H1 (cell line): ENCODE results near the gene CHRNA1. TPM values are rescaled to one million over a fixed set of nuclear protein-coding genes. Genes with fewer than 3 reads are reported as not detected.

Source experiments
- CTCF ChIA-PET: fragments of 300-600 bp; sonication (Branson Sonifier 250); formaldehyde crosslinking; loops from one replicate; lab custom pipeline; 2021; ENCODE audit not compliant: partially characterized antibody; lab: Charles Lee
- POLR2A ChIA-PET: fragments of 300-600 bp; sonication (Branson Sonifier 250); formaldehyde crosslinking; loops from one replicate; lab custom pipeline; 2021; ENCODE audit warnings: inconsistent platforms; ENCODE audit not compliant: partially characterized antibody; lab: Charles Lee
- DNase-seq, 2 experiments: peaks; one replicate each; pipeline versions ENCODE4 v3.0.0 to v3.0.0-alpha.2; 2010 to 2022; ENCODE audit warnings: low spot score in 2 of 2, low read depth in 1 of 2, mixed read lengths in 1 of 2
- FAIRE-seq: peaks from 2 replicates; lab custom pipeline; 2011; peaks lifted over from hg19 to GRCh38; lab: Jason Lieb, UNC
- H2AFZ ChIP-seq: 2 replicates; pipeline ENCODE4 v1.8.1; 2012; ENCODE audit warnings: low read length, inconsistent platforms
- H2AK5ac ChIP-seq: 2 replicates; pipeline ENCODE4 v1.6.1; 2013; ENCODE audit warnings: low read depth, low read length
- H2BK120ac ChIP-seq: replicated peaks from 2 replicates; pipeline ENCODE3; 2013; ENCODE audit warnings: low read depth, low read length, inconsistent platforms
- H2BK12ac ChIP-seq: 2 replicates; pipeline ENCODE4 v1.6.1; 2013; ENCODE audit warnings: low read depth, low read length
- H2BK15ac ChIP-seq: 2 replicates; pipeline ENCODE4 v1.6.1; 2013; ENCODE audit warnings: low read length
- H2BK20ac ChIP-seq: 2 replicates; pipeline ENCODE4 v1.6.1; 2013; ENCODE audit warnings: low read length
- H2BK5ac ChIP-seq: 2 replicates; pipeline ENCODE4 v1.6.1; 2013; ENCODE audit warnings: low read depth, low read length
- H3K14ac ChIP-seq: 2 replicates; pipeline ENCODE4 v1.6.1; 2013; ENCODE audit warnings: inconsistent platforms; ENCODE audit not compliant: insufficient read length
- H3K18ac ChIP-seq: 2 replicates; pipeline ENCODE4 v1.6.1; 2013; ENCODE audit warnings: low read length; ENCODE audit errors: extremely low read depth
- H3K23ac ChIP-seq: 2 replicates; pipeline ENCODE4 v1.6.1; 2013; ENCODE audit warnings: inconsistent platforms; ENCODE audit not compliant: insufficient read length
- H3K23me2 ChIP-seq: 2 replicates; pipeline ENCODE4 v1.6.1; 2013; ENCODE audit warnings: low read depth, low read length
- H3K27ac ChIP-seq: 2 replicates; pipeline ENCODE4 v1.6.1; 2011; ENCODE audit warnings: low read depth, low read length, inconsistent platforms
- H3K27me3 ChIP-seq, 4 experiments: replicated peaks in 1 of 4; 1 replicate in 1 of 4; 2 replicates in 3 of 4; pipeline versions ENCODE4 v1.6.1 to v1.8.1; 2011 to 2013; ENCODE audit warnings: low read length in 3 of 4, mild to moderate bottlenecking in 3 of 4, inconsistent platforms in 2 of 4, mixed read lengths in 2 of 4, moderate library complexity in 1 of 4; ENCODE audit not compliant: control insufficient read depth in 3 of 4, insufficient read depth in 3 of 4; ENCODE audit errors: extremely low read depth in 1 of 4
- H3K36me3 ChIP-seq, 4 experiments: 2 replicates each; pipeline versions ENCODE4 v1.6.1 to v1.8.1; 2011 to 2013; ENCODE audit warnings: mild to moderate bottlenecking in 4 of 4, low read length in 3 of 4, moderate library complexity in 2 of 4, control low read depth in 1 of 4, inconsistent platforms in 1 of 4; ENCODE audit not compliant: insufficient read depth in 4 of 4, control insufficient read depth in 2 of 4
- H3K4ac ChIP-seq: replicated peaks from 2 replicates; pipeline ENCODE3; 2013; ENCODE audit warnings: low read length, low read depth, mixed read lengths, inconsistent platforms; ENCODE audit not compliant: insufficient read length
- H3K4me1 ChIP-seq, 4 experiments: replicated peaks in 1 of 4; 1 replicate in 1 of 4; 2 replicates in 3 of 4; pipeline versions ENCODE4 v1.6.1 to v1.8.1; 2011 to 2013; ENCODE audit warnings: low read length in 3 of 4, inconsistent platforms in 2 of 4, mixed read lengths in 1 of 4; ENCODE audit not compliant: insufficient read depth in 4 of 4, control insufficient read depth in 3 of 4
- H3K4me2 ChIP-seq, 2 experiments: 2 replicates each; pipeline versions ENCODE4 v1.6.1 to v1.8.1; 2011 to 2013; ENCODE audit warnings: low read depth in 2 of 2, low read length in 2 of 2, control low read depth in 1 of 2, inconsistent platforms in 1 of 2, mild to moderate bottlenecking in 1 of 2; ENCODE audit not compliant: insufficient read depth in 1 of 2
- H3K4me3 ChIP-seq, 4 experiments: fragments of 200-600, 300-600 bp in 1 of 4; sonication (generic), shearing (Covaris generic), sonication (Bioruptor Twin) in 1 of 4; 2 replicates each; pipeline versions ENCODE4 v1.5.1 to v1.8.1; 2011 to 2016; ENCODE audit warnings: low read length in 4 of 4, low read depth in 3 of 4, control low read depth in 2 of 4, inconsistent platforms in 2 of 4, mild to moderate bottlenecking in 2 of 4, mixed read lengths in 1 of 4, moderate library complexity in 1 of 4; ENCODE audit not compliant: insufficient read depth in 2 of 4; ENCODE audit errors: extremely low read depth in 1 of 4
- H3K56ac ChIP-seq: replicated peaks from 2 replicates; pipeline ENCODE3; 2013; ENCODE audit warnings: low read depth, mild to moderate bottlenecking, mixed read lengths, low read length, inconsistent platforms; ENCODE audit not compliant: insufficient read length
- H3K79me1 ChIP-seq: 2 replicates; pipeline ENCODE4 v1.6.1; 2013; ENCODE audit warnings: low read depth, low read length, control low read depth
- H3K79me2 ChIP-seq, 2 experiments: 2 replicates each; pipeline versions ENCODE4 v1.6.1 to v1.8.1; 2012 to 2013; ENCODE audit warnings: low read length in 2 of 2, mild to moderate bottlenecking in 2 of 2, inconsistent platforms in 1 of 2; ENCODE audit not compliant: insufficient read depth in 2 of 2, control insufficient read depth in 1 of 2
- H3K9ac ChIP-seq, 4 experiments: replicated peaks in 1 of 4; 1 replicate in 1 of 4; 2 replicates in 3 of 4; pipeline versions ENCODE4 v1.6.1 to v1.8.1; 2011 to 2013; ENCODE audit warnings: low read depth in 3 of 4, low read length in 3 of 4, control low read depth in 2 of 4, mild to moderate bottlenecking in 2 of 4, moderate library complexity in 2 of 4, inconsistent platforms in 1 of 4; ENCODE audit errors: extremely low read depth in 1 of 4
- H3K9me3 ChIP-seq, 2 experiments: 2 replicates each; pipeline versions ENCODE4 v1.6.1 to v1.8.1; 2012 to 2013; ENCODE audit warnings: mild to moderate bottlenecking in 2 of 2, moderate library complexity in 2 of 2, control low read depth in 1 of 2, inconsistent platforms in 1 of 2, low read depth in 1 of 2, low read length in 1 of 2, mixed read lengths in 1 of 2; ENCODE audit not compliant: insufficient read depth in 2 of 2
- H4K20me1 ChIP-seq, 2 experiments: replicated peaks in 1 of 2; 2 replicates each; pipeline versions ENCODE3 to v1.8.1; 2011 to 2013; ENCODE audit warnings: inconsistent platforms in 2 of 2, low read length in 2 of 2, mild to moderate bottlenecking in 1 of 2; ENCODE audit not compliant: insufficient read depth in 2 of 2, control insufficient read depth in 1 of 2
- H4K5ac ChIP-seq: 2 replicates; pipeline ENCODE4 v1.6.1; 2013; ENCODE audit warnings: low read length, low read depth, mixed read lengths, inconsistent platforms; ENCODE audit not compliant: insufficient read length
- H4K8ac ChIP-seq: 2 replicates; pipeline ENCODE4 v1.8.0; 2013; ENCODE audit warnings: mild to moderate bottlenecking, moderate library complexity, low read length, inconsistent platforms; ENCODE audit not compliant: insufficient read depth; ENCODE audit errors: extremely low read depth
- H4K91ac ChIP-seq: replicated peaks from 2 replicates; pipeline ENCODE3; 2013; ENCODE audit warnings: low read length, mixed read lengths, inconsistent platforms; ENCODE audit not compliant: insufficient read length
- EZH2 ChIP-seq: fragments of 200-600 bp; sonication (generic); IDR thresholded peaks from 2 replicates; pipeline ENCODE4 v1.7.1; 2012; ENCODE audit warnings: low read depth, mild to moderate bottlenecking, moderate library complexity, low read length, inconsistent platforms; ENCODE audit not compliant: severe bottlenecking
- GABPA ChIP-seq: IDR thresholded peaks from 2 replicates; pipeline ENCODE4 v1.6.1; 2011; ENCODE audit warnings: mild to moderate bottlenecking, low read length, moderate library complexity, borderline replicate concordance; ENCODE audit not compliant: insufficient read depth
- KDM1A ChIP-seq: fragments of 200-600, 300-600 bp; sonication (generic); IDR thresholded peaks from 2 replicates; pipeline ENCODE4 v1.7.1; 2016; ENCODE audit warnings: mild to moderate bottlenecking, low read length, borderline replicate concordance
- WGBS, 2 experiments: shearing (Covaris generic) in 1 of 2; methylation state at CpG; one replicate each; pipeline versions ENCODE4 v1.1.6 to v1.1.7; 2013 to 2015; ENCODE audit warnings: low lambda C conversion rate in 2 of 2, mixed read lengths in 2 of 2, inconsistent platforms in 1 of 2, low coverage in 1 of 2, missing lambda C conversion rate in 1 of 2; ENCODE audit not compliant: insufficient replicate concordance in 2 of 2, insufficient coverage in 1 of 2, insufficient read length in 1 of 2; ENCODE audit errors: extremely low coverage in 1 of 2, missing lambda C conversion rate in 1 of 2; 5-methylcytosine and 5-hydroxymethylcytosine counted together
- polyA plus RNA-seq, 7 experiments: library from polyadenylated mRNA; depleted of rRNA in 3 of 7; stranded (reverse) in 5 of 7; unstranded in 2 of 7; fragments of >200 nt in 5 of 7; fragments of 200-250 nt in 2 of 7; gene quantifications; 1 replicate in 5 of 7; 2 replicates in 1 of 7; 4 replicates in 1 of 7; pipeline versions ENCODE4 v1.2.1 to v1.2.3, GENCODE V29; 2011 to 2013; ENCODE audit warnings: missing spikeins in 2 of 7, mixed read lengths in 2 of 7
- total RNA-seq: library from RNA; stranded (reverse); fragmentation: NEBNext Ultra II Directional; extraction: Animal tissue kit (Norgen Biotek cat#: 25700); gene quantifications from 2 replicates; pipeline ENCODE4 v1.2.1, GENCODE V29; 2021
- TF ChIP-seq, protein P1 (sequence below): IDR thresholded peaks from 2 replicates; pipeline ENCODE4 v1.6.1; 2011; ENCODE audit warnings: low read depth, mild to moderate bottlenecking, low read length; ENCODE audit not compliant: insufficient read depth

The CHRNA1 gene
- total and polyA plus RNA-seq, 2 of the 8 experiments (the other 6 are each of a cell fraction or from before 2014, with no cell fraction given), result 0.11 to 0.15 TPM

DNA sequence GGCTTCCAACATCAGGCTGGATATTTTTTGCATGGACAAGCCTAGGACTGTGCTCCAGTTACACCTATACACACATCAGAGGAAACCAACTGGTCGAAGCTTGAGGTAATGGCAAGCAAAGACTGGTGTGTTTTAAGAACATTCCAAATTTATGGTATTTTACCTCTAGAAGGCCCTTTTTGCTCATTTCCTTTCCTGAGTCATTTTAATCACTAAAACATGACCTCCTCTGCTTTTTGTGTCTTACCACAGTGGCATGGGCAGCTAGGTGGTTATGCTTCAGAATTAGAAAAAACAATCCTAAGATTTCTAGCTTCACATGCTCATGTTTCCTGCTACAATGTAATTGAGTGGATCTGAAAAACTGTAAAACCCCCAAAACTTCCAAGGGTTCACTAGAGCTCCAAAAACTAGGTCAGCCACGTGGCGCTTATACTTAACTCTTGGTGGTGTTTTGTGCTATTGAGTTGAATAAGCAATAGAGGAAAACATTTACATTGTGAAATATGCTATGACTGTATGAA, 30.6 kb upstream of the CHRNA1 start:
- Histone ChIP-seq H2BK20ac (0 out of 2 replicates have a peak overlapping the region, but pooled peaks have one; percentile 49), H4K20me1 (no peaks in the 10 kb centered on the region), H3K9me3 (no peaks in the 10 kb centered on the region), H3K23ac (no peak overlapping the region), H4K8ac (no peak overlapping the region), H2AK5ac (no peak overlapping the region), H4K5ac (peak overlapping the region; percentile 61), H3K4me3 (no peak overlapping the region), H3K56ac (no peak overlapping the region), H3K4ac (no peak overlapping the region), H2BK15ac (no peak overlapping the region), H2BK12ac (0 out of 2 replicates have a peak overlapping the region, but pooled peaks have one; percentile 41), H3K23me2 (no peaks in the 10 kb centered on the region), H3K79me1 (no peaks in the 10 kb centered on the region), H2BK120ac (peak overlapping the region; percentile 30), H3K27ac (no peak overlapping the region), H3K79me2 (no peaks in the 10 kb centered on the region), H2AFZ (no peak overlapping the region), H3K27me3 (peaks cover 0 to 1% (median 0%) of the 10 kb centered on the region in 4 experiments; a peak in 1 of 7 replicates), H3K9ac (no peak overlapping the region), H3K18ac (no peak overlapping the region), H3K4me2 (no peak overlapping the region), H3K4me1 (peaks cover 8 to 35% (median 23%) of the 10 kb centered on the region in 4 experiments; a peak in 6 of 7 replicates), H2BK5ac (no peak overlapping the region), H3K14ac (no peak overlapping the region), H4K91ac (no peak overlapping the region), H3K36me3 (peaks cover 0 to 18% (median 6%) of the 10 kb centered on the region in 4 experiments; a peak in 6 of 8 replicates)
- no peak for DNase-seq
- no peak for FAIRE-seq
- 94% methylated on average over 3 of the region's 3 CpGs; no CpG with 5 or more reads in 1 of the 2 experiments for WGBS, 2 experiments
- no peak for TF ChIP-seq EZH2
- no peak for TF ChIP-seq GABPA
- TF ChIP-seq, protein P1, sequence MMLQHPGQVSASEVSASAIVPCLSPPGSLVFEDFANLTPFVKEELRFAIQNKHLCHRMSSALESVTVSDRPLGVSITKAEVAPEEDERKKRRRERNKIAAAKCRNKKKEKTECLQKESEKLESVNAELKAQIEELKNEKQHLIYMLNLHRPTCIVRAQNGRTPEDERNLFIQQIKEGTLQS, result no peak
- no peak for TF ChIP-seq KDM1A
- ChIA-PET POLR2A (interaction anchor here (0.8 kb wide), 1 partner anchor 22 kb away, joined by 3 read pairs; no protein-coding TSS in a partner anchor), CTCF (interaction anchor here (0.8 to 3.7 kb wide), 10 partner anchors 10 to 243 kb away, joined by 3 to 33 read pairs (median 5); no protein-coding TSS in a partner anchor)
